ACHN (cell line): Measurements from ENCODE around the gene ASTE1.
"Not testable (repeated sequence)": the region's sequence is repeated elsewhere in the genome, so short reads cannot be mapped to it uniquely, and the experiment has no call there.

Experiments used
- DNase-seq: peaks from one replicate; pipeline ENCODE4 v3.0.0-alpha.2; 2015
- in situ Hi-C: cut with HindIII; loops from 2 replicates; pipeline ENCODE4 v1.10.0; 2017; ENCODE audit warnings: low sequenced_read_pairs, low pct_ligation_motif_present, low pct_unique_long_range_greater_than_20kb

The ASTE1 gene

DNA sequence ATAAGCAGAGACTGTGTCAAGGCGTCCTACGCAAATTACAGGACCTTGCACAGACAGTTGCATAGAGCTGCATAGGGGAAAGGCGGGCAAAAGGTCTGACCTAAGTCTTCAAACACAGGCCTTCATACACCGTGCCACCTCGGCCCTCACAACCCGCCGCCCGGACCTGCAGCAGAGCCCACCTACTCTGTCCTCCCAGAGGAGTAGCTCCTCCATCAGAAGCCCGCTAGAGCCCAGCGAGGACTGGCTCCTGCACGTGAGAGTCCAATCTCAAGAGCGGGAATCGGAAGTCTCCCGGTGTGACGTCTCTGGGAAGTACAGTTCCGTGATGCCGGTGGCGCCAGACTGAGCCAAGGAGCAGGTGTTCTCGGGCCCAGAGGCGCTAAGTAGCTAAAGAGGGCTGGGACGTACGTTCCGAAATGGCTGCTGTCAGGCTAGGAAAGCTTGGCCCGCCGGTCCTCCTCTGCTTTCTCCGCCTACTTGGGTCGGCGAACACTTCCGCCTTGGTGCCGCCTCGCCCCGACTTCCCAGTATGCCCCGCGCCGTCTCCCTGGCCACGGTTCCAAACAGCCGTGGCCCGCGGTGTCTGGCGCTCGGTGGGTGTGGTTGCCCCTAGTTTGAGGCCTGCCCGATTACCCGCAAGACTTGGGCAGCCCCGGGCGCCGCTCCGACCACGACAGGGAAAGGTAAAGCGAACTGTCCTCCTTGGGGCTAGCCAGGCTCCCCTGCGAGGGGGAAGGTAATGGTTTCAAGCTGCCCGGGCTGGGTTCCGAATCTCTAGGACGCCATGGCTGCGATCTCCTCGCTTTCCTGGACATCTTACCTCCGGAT is at the start of gene ASTE1, which contains the start of gene NEK11:
ASTE1 (minus strand) TSS at position 505 of the 831 bp plus-strand sequence. CDS start 1,519 bp downstream, outside the sequence.
NEK11 (plus strand) TSS at position 557 of the 831 bp plus-strand sequence. CDS start 2,832 bp downstream, outside the sequence.
- DNase-seq, result peak; percentile 85
- in situ Hi-C loops, result no loop called here

DNA sequence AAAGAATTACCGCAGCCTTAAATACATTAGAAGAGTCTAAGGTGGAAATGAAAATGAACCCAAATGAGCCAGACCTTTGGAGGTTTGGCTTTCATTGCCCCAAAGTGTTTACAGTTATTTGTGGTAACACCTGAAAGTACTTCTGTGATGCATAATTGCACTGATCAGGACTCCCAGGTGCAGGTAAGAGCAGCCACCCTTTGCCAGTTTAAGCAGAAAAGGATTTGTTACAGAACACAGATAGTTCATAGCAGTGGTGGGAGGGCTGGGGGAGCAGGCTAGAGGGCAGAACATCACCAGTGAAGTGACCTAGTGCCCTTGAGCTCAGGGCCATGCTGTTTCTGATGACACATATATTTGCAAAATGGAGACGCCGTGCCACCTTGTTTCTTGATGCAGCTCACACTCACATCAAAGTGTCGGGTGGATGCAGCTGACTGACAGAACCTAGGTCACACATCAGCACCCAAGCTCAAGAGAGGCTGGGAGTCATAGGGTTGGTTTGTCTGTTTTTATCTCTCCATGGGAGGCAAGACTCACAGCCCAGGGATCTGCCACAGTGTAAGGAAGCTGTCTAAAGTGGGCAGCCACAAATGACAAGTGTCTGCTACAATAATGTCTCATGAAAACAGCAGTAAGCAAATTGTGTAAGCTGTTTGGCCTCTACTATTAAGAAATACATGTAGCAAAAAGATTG is 49.2 kb upstream of the ASTE1 start:
- DNase-seq, result no peak
- in situ Hi-C loops, result no loop called here

- DNase-seq, result no peak
- in situ Hi-C loops, result no loop called here
Measured at GRCh38 chr3:131072845-131073244, 46.2 kb upstream of the ASTE1 start.

DNA sequence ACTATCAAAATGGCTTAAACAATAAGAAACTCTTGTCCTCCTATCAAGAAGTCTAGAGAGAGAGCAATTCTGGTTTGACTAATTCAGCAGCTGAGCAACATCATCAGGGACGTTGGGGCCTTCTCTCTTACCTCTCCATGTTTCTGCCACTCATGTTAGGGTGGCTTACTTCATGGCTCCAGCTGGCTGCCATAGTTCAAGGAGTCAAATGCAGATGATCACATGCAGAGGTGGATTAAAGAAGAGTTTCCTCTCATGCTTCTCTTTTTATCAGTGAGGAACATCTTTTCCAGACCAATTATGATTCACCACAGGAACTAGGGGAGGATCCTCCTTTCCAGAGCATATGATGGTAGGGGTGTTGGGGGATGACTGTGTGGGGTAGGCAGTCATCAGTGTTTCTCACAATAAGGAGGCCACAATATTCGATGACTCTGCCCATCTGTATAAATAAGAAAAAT is 45.5 kb upstream of the ASTE1 start:
- in situ Hi-C loops, result no loop called here

DNA sequence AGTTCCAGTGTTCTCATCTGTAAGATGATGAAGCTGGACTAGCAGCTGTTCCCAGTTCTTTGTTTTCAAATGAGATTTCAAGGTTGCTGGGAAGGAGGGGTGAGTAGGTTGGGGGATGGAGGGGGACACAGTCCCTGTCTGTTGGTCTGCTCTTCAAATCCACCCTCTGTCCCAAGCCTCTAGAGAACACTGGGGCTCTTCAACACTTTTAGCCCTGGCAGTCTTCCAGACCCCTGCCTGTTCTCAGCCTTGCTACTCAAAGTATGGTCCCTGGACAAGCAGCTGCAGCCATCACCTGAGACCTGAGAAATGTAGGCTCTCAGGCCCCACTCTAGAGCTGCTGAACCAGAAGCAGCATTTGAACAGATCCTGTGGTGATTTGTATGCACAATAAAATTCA is 41.4 kb upstream of the ASTE1 start:
- DNase-seq, result no peak
- in situ Hi-C loops, result no loop called here

More for the DNA sequence above, 45.5 kb upstream of the ASTE1 start:
- DNase-seq, result no peak

DNA sequence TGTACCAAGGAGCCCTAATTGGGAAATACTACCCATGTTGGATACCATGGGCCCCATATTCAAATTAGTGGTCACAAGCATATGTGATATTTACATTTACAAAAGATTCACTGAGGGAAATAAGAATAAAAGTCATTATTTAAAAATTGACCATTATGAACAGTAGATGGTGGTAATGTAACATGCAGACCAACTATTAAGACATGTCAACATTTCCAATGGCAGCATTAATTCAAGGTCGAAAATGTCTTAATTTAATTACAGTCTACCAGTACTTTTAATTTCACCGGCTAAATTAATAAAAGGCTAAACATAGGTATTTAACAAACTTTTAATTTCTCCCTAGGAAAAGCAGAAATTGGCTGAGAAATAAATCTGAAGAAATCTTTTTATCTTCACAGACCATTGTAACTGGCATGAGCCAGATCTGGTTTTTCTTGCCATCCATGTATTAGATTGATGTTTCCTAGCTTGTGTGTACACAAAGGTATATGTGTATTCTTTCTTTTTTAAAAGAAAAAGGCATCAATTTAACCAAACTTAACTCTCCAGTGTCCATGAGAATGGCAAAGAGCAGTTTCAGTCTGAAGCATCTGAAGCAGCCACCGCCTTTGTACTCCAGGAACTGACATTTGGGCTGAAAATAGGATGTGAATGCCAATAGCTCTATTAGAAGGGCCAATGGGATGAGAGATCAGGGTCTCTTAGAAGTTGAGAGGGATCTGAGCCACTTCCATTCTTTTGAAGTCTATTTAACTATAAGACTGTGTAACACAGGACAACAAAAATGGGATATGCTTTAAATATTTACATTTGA is 26.6 kb upstream of the ASTE1 start:
- peak; percentile 16 for DNase-seq
- in situ Hi-C loops, result no loop called here

GRCh38 chr3:131050001-131050400 is 23.4 kb upstream of the ASTE1 start:
- DNase-seq, result no peak
- in situ Hi-C loops, result no loop called here

DNA sequence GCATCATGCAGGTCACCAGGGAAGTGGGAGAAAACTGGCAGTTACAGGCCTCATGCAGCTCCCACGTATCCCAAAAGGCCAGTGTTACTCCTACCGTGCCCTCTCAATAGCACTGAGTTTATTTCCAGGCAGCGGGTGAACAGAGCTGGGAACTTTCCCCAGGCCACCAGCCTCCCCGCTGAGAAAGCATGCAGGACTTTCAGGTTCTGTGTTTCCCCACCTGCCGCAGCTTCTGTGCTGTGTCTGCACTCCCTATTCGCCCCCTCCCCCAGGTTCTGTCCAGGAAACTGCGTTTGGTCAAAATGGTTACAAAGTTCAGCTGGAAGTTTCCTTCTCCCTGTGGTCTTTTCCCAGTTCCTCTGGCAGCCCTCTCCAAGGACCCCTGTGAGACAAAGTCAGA is 21.4 kb upstream of the ASTE1 start:
- in situ Hi-C loops, result no loop called here

DNA sequence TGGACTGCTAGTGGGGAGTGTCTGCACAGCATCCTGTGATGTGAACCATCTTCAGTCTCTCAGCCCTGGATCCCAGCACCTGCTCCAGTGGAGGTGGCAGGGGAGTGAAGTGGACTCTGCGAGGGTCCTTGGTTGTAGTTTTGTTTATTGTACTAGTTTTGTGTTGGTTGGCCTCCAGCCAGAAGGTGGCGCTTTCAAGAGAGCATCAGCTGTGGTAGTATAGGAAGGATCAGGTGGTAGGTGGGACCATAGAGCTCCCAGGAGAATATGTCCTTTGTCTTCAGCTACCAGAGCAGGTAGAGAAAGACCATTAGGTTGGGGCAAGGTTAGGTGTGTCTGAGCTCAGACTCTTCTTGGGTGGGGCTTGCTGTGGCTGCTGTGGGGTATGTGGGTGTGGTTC is 21.0 kb upstream of the ASTE1 start:
- in situ Hi-C loops, result no loop called here
- DNase-seq, result no peak

More for the DNA sequence above, 21.4 kb upstream of the ASTE1 start:
- DNase-seq, result no peak

- DNase-seq, in situ Hi-C loops: not testable (repeated sequence)
Measured at GRCh38 chr3:131042271-131042985, 15.8 kb upstream of the ASTE1 start.

- in situ Hi-C loops, result no loop called here
Measured at GRCh38 chr3:131038326-131038725, 11.7 kb upstream of the ASTE1 start.

DNA sequence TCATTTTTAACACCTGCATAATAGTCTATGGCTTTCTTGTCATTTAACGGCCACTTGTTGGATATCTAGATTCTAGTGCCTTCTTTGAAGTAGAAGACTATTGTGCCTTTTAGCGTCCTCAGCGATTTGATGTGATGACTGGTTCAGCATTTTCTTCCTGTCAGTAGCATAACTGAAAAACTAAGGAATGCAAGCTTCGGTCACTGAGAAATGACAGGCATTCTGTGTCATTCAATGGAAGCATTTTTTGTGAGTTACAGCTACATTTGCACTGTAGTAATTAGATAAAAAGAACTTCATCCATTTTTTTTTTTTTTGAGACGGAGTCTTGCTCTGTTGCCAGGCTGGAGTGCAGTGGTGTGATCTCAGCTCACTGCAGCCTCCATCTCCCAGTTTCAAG is 10.4 kb upstream of the ASTE1 start:
- DNase-seq, result no peak
- in situ Hi-C loops, result no loop called here

More at GRCh38 chr3:131038326-131038725, 11.7 kb upstream of the ASTE1 start:
- DNase-seq, result no peak

GRCh38 chr3:131036200-131036816 is 9.7 kb upstream of the ASTE1 start:
- no peak for DNase-seq
- in situ Hi-C loops, result no loop called here

DNA sequence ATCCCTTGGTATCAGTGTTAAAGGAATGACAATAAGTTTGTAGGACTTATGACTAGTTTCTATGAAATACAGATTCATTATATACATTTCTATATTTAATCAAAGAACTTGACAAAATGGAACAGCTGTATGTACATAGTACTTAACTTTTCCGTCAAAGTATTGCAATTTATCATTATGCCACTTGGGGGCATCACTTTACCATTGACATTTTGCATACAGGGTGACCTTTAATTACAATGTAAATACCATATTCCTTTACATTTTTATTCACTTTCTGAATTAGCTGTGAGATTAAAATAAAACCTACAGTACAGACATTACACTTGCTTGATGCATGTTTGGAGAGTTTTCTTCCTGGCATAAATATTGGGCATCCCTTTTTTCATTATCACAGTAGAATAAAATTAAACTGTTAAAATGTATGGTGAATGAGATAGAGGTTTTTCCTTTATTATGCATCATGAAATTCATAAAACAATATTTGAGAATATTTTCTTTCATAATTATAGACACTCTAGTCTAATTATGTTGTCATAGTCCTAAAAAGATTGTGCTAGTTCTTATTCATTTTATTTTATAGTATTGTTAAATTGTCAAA is 7.0 kb upstream of the ASTE1 start:
- DNase-seq, result peak; percentile 56
- in situ Hi-C loops, result no loop called here

DNA sequence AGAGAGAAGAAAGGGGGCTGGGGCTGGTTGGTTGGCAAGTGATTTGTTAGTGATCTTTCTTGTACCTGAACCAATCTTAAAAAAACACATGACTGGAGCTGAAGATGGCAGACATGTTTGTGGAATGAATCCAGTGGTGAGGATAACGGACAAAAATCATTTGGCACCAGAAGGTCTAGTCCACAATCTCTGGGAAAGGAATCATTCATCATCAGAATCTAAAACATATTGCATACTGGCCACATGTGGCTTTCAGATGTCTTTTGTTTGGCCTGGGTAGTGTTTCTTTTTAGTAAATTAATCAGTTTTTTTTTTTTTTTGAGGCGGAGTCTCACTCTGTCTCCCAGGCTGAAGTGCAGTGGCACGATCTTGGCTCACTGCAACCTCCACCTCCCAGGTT is 5.0 kb upstream of the ASTE1 start:
- in situ Hi-C loops, result no loop called here
- no peak for DNase-seq

DNA sequence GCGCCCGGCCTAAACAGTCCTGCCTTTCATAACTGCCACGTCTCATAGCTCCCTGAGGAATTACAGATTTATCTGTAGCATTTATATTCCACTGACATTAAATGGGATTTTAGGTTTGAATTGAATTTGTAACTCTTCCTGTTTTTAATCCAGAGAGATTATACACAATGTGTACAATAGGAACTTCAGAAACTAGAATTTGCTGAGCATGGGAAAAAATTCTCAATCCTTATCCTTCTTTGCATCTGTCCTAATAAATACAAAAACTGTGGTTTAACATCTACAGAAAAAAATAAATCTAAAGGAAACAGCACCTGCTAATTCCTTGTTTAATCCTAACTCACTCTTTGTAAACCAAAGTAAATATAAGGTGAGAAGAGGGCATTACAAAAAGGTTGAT is 2.2 kb upstream of the ASTE1 start:
- DNase-seq, result no peak
- in situ Hi-C loops, result no loop called here

DNA sequence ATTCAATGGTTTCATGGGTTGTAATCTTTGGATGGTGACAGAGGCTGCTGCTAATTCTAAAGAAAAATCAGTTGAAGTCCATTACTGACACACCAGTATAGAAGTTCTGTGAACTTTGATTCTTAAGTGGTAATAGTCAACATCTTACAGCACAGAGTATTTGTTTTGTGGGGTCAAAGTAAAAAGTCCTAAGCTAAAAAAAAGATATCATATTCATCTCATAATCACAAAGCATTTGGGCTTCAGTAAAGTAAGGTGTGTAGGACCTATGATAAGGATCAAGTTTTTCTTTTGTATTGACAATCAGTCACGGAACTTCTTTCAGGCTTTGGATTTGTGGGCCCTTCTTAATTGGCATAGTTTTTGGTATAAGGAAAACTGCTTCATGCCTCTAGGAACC is 1.1 kb downstream of the ASTE1 start:
- in situ Hi-C loops, result no loop called here

More for the DNA sequence above, 1.1 kb downstream of the ASTE1 start:
- no peak for DNase-seq
